GM19467 (cell line): ENCODE data around the gene TSTD1.
"Not testable (repeated sequence)": the region's sequence is repeated elsewhere in the genome, so short reads cannot be mapped to it uniquely, and the experiment has no call there.

ENCODE experiments used
- ATAC-seq: cut with Tn5 transposase; IDR thresholded peaks from one replicate; pipeline ENCODE4 v1.9.1; 2021; ENCODE audit warnings: mild to moderate bottlenecking, moderate library complexity; ENCODE audit not compliant: unreplicated experiment

The TSTD1 gene

DNA sequence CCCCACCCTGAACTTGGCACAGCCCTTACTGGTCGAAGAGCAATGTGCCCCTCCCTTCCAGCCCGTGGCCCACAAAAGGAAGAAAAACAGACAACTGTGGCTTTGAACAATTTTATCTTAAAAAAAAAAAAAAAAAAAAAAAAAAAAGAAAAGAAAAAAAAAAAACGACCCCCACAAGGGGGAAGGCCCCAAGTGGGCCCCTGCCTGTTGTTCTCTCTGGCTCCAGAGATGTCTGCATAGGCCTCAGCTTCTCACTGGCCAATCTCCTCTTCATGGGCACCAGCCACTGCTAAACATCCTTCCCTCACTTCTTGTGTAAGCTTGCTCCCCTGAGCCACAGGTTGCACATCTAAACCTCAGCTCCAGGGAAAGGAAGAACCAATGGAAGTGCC, 386 bp upstream of the TSTD1 start:
- no peak for ATAC-seq

DNA sequence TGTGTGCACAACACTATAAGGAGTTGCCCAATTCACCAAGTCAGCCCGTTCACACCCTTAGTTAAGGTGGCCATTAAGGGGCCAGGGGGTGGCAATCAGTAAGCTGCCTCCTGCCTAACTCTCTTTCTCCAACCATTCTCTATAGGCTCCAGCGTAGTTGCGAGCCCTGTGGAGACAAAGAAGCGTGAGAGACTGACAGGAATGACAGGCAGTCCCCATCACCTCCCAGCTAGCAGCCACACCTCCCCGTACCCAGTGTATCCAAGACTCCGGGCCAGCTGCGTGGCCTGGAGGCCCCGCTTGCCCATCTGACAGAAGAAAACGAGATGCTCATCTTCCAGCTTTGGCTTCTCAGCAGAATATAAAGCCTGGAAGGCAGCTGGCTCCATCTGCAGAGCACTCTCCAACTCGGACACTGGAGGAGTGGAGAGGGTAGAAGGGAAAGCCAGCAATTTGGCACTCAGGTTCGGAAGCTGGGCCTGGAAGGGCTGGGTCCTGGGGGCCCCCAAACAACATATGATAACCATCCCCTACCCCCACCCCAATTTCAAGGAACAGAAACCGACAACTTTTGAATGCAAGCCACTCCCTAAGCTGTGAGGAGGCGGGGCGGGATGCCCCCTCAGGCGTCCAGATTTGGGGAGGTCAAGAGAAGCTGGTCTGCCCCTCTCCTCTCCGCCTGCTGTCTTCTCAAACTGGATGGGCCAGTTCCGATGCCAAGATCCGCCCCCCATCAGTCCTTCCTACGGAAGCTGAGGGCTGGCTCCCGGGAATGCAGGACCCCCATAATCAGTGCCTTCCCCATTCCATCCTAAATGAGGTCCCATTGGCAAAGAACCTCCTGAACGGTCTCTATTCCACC, 872 bp downstream of the TSTD1 start:
- ATAC-seq, result no peak

DNA sequence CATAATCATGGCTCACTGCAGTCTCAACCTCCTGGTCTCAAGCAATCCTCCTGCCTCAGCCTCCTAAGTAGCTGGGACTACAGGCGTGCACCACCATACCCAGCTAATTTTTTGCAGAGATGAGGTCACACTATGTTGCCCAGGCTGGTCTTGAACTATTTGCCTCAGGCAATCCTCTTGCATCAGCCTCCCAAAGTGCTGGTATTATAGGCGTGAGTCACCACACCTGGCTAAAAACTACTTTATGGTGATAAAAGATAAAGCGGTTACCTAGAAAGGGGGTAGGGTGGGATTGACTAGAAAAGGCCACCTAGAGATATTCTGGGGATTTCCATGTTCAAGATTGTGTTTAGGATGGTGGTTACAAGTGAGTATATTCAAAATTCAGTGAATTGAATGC, 5.0 kb downstream of the TSTD1 start:
- ATAC-seq, result no peak

DNA sequence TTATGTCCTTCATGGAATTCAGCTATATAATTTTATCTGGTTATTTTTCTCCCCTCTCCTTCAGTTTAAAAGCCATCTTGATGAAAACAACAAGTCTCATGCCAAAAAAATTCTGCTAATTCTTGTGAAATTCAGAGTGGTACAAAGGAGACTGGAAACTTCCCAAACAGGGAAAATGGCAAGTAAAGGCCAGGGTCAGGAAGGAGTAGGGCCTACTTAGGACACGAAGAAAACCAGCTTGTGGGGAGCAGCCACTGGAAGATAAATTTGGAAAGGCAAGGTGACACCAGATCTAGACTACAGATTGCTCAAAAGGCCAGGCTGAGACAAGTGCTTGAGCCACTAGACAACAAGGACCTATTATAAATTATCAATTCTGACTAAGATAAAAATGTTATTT, 6.4 kb downstream of the TSTD1 start:
- no peak for ATAC-seq

DNA sequence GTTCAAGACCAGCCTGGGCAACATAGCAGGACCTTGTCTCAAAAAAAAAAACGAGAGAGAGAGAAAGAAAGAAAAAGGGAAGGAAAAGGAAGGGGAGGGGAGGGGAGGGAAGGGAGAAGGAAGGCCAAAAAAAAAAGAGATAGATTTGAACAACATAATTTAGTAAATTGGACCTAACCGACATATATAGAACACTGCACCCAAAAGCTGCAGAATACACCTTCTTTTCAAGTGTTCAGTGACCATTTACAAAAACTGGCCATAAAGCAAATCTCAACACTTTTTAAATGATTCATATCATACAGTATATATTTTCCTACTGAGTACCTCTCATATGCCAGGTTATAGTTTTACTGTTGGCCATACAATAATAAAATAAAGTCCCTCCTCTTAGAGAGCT, 6.9 kb downstream of the TSTD1 start:
- ATAC-seq, result no peak

DNA sequence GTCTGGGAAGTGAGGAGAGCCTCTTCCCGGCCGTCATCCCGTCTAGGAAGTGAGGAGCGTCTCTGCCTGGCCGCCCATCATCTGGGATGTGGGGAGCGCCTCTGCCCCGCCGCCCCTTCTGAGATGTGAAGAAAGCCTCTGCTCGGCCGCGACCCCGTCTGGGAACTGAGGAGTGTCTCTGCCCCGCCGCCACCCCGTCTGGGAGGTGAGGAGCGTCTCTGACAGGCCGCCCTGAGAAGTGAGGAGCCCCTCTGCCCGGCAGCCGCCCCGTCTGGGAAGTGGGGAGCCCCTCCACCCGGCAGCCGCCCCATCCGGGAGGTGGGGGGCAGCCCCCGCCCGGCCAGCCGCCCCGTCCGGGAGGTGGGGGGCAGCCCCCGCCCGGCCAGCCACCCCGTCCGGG, 9.3 kb downstream of the TSTD1 start:
- not testable (repeated sequence) for ATAC-seq

DNA sequence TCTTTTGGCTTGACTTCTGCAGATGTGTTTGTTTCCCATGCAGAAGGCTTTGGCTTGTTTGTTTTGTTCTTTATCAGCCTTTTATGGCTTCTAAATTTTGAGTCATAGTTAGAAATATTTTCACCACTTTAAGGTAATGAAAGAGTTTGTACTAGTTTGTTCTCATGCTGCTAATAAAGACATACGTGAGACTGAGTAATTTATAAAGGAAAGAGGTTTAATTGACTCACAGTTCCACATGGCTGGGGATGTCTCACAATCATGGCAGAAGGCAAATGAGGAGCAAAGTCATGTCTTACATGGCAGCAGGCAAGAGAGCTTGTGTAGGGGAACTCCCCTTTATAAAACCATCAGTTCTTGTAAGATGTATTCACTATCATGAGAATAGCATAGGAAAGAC, 11.8 kb downstream of the TSTD1 start:
- not testable (repeated sequence) for ATAC-seq

DNA sequence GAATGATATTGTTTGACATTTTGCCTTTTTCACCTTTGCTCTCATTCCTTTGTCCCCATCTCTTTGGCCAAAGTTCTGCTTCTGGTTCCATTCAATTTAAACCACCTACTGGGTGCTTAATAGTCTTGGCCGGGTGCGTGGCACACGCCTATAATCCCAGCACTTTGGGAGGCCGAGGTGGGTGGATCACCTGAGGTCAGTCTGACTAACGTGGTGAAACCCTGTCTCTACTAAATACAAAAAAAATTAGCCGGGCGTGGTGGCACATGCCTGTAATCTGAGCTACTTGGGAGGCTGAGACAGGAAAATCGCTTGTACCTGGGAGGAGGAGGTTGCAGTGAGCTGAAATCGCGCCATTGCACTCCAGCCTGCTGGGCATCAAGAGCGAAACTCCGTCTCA, 16.3 kb downstream of the TSTD1 start:
- ATAC-seq, result not testable (repeated sequence)

DNA sequence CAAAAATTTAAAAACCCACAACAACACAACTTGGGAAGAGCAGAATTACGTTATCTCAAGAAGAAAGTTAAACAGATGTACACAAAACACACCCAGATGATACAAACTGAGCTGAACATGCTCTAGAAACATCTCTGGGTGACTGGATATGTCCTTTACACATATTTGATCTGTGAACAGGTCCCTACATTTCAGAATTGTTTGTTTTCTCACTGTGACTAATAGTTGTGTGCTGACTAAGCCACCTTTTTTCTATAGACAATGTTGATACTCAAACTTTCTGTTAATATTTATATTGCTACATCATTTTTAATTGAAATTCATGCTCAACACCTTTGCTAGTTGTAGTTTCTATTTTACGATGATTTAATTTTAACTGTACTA, 16.8 kb downstream of the TSTD1 start:
- no peak for ATAC-seq

DNA sequence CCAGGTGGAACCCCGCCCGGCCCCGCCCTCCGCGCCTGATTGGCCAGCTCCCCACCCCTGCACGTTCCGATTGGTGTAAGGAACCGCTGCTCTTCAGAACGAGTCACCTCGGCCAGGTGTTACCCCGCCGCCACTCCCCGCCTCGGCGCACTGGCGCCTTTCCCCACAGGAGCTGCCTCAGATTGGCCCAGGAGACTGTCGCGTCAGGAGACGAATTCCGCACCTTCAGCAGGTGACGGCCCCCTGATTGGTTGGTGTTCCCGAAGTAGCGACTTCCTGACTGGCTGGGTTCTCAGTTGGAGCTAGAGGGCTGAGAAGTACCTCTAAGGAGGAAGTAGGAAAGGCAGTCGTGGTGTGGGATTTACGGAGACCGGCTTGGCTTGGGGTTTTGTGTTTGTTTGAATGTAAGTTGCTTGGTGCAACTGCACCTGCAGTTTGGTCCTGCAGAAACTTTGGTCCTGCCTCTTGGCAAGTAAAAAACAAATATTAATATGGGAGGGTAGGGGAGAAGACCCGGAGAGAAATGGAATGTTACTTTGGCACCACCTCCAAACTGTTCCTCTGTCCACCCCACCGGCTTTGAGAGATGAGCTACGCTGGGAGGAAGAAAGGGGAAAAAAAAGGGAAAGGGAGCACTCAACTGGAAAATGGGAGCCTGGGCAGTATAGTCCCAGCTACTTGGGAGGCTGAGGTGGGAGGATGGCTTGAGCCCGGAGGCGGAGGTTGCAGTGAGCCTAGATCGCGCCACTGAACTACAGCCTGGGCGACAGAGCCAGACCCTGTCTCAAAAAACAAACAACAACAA, 17.4 kb downstream of the TSTD1 start:
- peak; percentile 75 for ATAC-seq

DNA sequence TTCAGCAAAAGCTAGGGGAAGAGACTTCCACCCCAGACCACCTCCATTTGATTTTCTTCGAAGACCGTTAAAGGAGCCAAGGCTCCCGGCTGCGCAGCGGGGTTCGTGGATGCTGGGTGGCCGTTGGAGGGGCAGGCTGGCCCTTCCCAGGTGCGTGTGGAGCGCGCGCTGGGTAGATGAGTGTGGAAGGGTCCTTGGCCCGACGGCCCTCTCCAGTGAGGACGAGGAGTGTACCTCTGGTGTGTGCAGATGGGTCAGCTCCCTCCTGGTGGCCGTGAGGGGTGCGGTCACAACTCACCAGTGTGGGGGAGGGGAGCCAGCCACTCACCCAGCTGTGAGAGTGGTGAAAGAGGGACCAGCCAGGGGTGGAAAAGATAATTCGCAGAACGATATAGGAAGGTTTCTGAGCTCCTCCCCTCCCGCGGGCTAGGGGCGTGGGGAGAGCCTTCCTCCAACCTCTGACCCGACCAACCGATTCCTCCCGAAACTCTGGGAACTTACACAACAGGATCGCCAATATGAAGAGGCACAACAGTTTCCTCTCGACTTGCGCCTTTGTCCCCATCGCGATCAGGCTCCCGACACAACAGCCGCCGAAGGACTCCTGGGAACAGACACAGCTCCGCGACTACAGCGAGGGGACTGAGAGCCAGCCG, 18.1 kb downstream of the TSTD1 start, which contains the start of gene F11R:
F11R (minus strand) TSS at position 644 of the 656 bp plus-strand sequence; CDS start at position 565, 79 bp downstream.
- ATAC-seq, result peak; percentile 27

DNA sequence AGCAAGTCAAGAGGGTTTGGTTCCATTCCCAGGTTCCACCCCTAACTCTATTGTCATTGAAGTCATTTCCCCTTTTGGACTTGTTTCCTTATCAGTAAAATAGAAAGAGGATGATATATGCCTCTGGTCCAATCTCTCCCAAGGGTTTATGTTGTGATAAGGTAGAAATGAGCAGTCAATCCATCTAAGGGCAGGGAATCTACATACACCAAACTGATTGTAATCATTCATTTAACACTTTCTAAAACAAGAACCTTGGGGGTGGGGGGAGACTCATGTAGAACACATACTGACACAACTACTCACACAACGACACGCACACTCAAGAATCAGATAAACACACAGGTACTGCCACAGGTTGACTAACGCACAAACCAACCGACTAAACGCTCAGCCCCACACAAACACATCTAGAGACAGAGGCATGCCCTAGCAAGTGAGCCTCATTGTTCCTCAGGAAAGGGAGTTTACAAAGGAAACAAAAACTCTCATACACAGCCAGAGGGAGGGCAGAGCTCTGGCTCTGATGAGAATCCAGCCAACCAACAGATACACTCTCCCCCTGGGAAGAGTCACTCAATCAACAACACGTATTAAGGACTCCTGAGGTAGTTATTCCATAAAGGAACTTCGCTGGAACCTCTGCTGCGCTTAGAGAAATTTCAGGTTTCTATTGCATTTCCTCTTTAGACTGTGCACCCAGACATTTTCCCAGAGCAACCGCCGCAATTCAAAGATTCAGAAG, 18.8 kb downstream of the TSTD1 start:
- no peak for ATAC-seq

DNA sequence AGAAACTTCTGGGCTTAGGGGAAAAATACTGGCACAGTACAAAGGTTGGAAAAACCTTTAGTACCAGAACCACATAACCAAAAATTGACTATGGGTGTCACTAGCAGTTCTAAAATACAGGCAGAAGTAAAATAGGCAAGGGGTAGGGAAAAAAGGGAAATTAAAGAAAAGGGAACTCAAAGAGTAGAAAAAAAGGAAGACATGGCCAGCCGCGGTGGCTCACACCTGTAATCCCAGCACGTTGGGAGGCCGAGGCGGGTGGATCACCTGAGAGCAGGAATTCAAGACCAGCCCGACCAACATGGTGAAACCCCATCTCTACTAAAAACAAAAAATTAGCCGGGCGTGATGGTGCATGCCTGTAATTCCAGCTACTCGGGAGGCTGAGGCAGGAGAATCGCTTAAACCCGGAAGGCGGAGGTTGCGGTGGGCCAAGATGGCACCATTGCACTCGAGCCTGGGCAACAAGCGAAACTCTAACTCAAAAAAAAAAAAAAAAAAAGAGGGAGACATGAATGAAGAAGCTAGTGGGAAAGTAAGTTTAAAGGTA, 19.6 kb downstream of the TSTD1 start:
- ATAC-seq, result not testable (repeated sequence)

DNA sequence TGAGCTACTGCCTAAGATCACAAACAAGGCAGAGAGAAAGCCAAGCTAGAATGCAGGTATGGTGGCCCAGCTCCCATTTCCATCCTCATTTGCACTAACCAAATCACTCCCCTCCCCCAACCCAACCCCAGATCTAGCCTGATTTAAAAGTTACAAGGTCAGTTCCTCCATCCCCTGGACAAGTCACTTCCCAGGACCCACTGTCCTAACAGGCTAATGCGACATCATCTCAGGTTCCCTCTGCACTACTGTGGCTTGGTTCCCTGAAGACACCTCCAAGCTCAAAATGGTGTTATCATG, 20.2 kb downstream of the TSTD1 start:
- no peak for ATAC-seq

DNA sequence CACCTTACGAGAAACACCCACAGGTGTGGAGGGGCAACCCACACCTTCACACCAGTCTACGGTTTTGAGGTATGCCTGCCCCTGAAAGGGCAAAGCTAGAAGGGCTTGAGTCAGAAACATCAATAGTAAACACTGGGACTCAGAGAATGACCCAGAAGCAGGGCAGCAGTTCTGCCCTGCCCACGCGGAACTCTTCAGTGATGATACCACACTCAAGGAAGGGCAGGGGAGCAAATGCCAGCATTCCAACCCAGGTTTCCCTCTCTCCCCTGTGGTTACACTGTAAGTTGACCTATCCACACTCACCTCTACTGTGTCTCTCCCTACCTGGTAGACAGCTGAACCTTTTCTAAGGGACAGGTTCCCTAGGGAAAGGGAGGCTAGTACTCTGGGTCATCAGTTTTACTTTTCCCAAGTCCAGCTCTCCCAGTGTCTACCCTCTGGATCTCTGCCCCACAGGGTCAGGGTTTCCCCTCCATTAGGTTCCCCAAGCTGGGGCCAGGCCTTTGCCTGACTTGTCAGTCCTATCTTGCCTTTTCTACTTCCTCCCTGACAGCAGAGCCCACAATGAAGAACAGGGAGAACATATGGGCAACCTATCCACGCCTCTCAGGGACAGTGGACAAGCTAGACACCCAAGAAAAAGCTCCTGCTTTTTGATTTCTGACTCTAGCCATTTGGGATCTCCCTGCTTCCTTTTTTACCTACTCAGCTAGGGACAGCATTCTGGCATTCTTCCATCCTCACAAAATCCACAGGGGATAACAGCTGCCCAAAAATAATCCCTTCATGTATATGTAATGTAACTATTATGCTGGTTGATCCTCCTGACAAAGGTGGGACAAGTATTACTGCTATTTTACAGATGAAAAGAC, 20.8 kb downstream of the TSTD1 start:
- no peak for ATAC-seq

DNA sequence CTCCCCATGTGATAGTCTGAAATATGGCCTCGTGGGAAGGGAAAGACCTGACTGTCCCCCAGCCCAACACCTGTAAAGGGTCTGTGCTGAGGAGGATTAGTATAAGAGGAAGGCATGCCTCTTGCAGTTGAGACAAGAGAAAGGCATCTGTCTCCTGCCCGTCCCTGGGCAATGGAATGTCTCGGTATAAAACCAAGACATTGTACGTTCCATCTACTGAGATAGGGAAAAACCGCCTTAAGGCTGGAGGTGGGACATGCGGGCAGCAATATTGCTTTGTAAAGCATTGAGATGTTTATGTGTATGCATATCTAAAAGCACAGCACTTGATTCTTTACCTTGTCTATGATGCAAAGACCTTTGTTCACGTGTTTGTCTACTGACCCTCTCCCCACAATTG, 21.6 kb downstream of the TSTD1 start:
- not testable (repeated sequence) for ATAC-seq

DNA sequence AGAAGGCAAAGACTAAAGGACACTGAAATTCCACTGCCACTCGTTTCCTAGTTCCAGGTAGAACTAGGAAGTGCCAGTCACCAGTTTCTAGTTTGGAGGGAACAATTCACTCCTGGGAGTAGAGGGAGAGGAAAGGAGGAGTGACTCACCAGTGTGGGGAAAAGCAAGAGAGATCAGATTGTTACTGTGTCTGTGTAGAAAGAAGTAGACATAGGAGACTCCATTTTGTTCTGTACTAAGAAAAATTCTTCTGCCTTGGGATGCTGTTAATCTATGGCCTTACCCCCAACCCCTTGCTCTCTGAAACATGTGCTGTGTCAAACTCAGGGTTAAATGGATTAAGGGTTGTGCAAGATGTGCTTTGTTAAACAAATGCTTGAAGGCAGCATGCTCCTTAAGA, 22.1 kb downstream of the TSTD1 start:
- not testable (repeated sequence) for ATAC-seq

DNA sequence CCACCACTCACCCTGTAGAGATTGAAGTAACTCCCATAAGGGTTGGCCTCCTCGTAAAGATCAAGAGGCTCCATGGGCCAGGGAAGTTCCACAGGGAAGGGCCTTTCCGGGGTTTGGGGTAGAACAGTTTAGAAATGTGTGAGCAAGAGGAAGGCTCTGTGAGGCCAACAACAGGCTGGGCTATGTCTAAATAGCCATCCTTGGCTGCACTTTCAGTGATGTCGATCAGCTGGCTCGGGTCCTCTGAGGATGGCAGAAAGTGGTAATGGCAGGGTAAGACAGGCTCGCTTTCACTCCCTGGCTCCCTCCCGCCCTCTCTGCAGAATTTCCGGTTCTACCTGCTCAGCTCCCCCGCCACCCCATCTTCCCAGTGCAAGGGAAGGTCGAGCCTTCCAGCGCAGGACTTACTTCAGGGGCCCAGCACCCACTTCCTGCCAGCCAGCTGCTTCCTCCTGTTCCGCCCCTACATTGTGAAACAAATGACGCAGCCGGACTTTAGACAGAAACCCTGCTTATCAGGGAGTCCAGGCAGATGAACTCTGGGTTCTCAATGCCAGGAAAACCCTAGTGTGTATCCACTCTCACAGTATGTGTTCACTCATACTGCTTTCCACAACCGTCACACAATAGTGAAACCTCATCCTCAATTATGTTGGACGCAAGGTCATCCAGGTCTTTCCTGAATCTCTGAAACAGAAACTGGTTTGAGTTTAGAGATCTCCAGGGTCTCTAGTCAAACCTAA, 25.1 kb downstream of the TSTD1 start:
- peak; percentile 81 for ATAC-seq

DNA sequence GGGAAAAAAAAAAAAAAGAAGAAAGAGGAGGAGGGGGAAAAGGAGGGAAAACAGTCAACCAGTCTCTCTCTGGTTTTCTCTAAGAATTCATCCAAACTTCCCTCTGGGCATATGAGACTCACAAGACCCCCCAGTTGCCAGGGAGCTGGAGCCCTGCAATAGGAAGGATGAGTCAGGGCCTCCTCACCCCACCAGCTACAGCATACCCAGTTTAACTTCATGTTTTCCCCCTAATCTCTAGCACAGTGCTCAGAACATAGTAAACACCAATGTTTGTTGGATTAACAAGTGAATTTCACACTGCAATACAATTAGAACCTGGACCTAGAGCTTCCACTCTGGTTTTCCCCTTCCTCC, 25.7 kb downstream of the TSTD1 start:
- peak; percentile 21 for ATAC-seq
